Kidney epithelial cell (primary cell): ENCODE data around the gene EMC1. TPM values are rescaled to one million over a fixed set of nuclear protein-coding genes. Genes with fewer than 3 reads are reported as not detected.
"Not testable (repeated sequence)": the region's sequence is repeated elsewhere in the genome, so short reads cannot be mapped to it uniquely, and the experiment has no call there.

Experiments
- DNase-seq: peaks from one replicate; pipeline ENCODE4 v3.0.0-alpha.2; 2010; ENCODE audit warnings: low read depth
- H3K27me3 ChIP-seq: 2 replicates; pipeline ENCODE4 v1.6.0; 2011; ENCODE audit warnings: low read length; ENCODE audit not compliant: control insufficient read depth, insufficient read depth
- H3K36me3 ChIP-seq: 2 replicates; pipeline ENCODE4 v1.5.1; 2011; ENCODE audit warnings: low read length; ENCODE audit not compliant: control insufficient read depth, insufficient read depth
- H3K4me3 ChIP-seq: 2 replicates; pipeline ENCODE4 v1.5.1; 2011; ENCODE audit warnings: low read depth, mild to moderate bottlenecking, control low read depth, low read length
- total RNA-seq: library from RNA; depleted of rRNA; stranded (reverse); fragments of >200 nt; gene quantifications from 2 replicates; pipeline ENCODE4 v1.2.3, GENCODE V29; 2015
- TF ChIP-seq, protein P1 (sequence below): IDR thresholded peaks from 2 replicates; pipeline ENCODE4 v1.5.1; 2011; ENCODE audit warnings: mild to moderate bottlenecking, moderate library complexity, low read length, control low read depth, inconsistent platforms; ENCODE audit not compliant: insufficient read depth, poor library complexity, severe bottlenecking

The EMC1 gene
- 64.5 and 79.1 TPM in 2 replicates for total RNA-seq

DNA sequence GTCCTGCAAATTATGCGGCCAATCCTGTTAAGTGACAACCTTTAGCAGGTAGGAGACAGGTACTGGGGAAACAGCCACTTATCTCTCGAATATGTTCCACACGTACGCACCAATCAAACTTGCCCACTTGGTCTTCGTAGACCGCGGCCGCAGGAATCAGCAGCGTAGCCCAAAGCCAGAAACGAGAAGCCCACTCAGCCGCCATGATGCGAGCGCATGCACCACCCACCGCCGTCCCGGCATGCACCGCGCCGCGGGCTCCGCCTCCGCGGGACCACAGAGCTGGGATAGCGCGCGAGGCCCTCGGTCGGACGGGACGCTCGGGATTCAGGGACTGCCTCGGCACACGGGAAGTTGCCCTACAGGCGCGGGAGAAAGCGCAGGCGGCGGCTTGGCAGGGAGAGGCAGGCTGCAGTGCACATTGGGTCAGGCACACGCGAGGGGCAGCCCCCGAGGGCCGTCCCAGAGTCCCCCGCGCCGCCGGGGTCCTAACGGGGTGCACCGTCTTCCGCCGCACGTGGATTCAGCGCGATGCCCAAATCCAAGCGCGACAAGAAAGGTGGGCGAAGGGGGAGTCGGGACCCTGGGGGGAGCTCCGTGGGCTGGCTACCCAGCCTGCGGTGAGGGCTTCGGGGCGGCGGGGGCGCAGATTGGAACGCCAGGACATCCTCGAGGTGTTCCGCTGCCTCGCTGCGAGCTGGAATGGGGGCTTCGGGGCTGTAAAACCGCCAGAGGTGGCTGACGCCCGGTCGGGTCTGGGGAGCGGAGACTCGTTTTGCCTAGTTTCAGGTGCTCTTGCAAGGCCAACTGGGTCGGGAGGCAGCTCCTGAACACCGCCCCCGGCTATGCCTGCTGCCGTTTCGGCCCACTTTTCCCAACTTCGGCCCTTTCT, at the start of gene EMC1, which contains the start of gene MRTO4:
EMC1 (minus strand) TSS at position 220 of the 892 bp plus-strand sequence; CDS start at position 205, 15 bp downstream.
MRTO4 (plus strand) TSS at position 501 of the 892 bp plus-strand sequence; CDS start at position 532, 31 bp downstream.
- H3K27me3 ChIP-seq, result no peaks in the 10 kb centered on the region
- no peak for DNase-seq
- TF ChIP-seq, protein P1, sequence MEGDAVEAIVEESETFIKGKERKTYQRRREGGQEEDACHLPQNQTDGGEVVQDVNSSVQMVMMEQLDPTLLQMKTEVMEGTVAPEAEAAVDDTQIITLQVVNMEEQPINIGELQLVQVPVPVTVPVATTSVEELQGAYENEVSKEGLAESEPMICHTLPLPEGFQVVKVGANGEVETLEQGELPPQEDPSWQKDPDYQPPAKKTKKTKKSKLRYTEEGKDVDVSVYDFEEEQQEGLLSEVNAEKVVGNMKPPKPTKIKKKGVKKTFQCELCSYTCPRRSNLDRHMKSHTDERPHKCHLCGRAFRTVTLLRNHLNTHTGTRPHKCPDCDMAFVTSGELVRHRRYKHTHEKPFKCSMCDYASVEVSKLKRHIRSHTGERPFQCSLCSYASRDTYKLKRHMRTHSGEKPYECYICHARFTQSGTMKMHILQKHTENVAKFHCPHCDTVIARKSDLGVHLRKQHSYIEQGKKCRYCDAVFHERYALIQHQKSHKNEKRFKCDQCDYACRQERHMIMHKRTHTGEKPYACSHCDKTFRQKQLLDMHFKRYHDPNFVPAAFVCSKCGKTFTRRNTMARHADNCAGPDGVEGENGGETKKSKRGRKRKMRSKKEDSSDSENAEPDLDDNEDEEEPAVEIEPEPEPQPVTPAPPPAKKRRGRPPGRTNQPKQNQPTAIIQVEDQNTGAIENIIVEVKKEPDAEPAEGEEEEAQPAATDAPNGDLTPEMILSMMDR, result no peak
- H3K36me3 ChIP-seq, result no peaks in the 10 kb centered on the region
- H3K4me3 ChIP-seq, result peak within 1 kb of the TSS; percentile 85

DNA sequence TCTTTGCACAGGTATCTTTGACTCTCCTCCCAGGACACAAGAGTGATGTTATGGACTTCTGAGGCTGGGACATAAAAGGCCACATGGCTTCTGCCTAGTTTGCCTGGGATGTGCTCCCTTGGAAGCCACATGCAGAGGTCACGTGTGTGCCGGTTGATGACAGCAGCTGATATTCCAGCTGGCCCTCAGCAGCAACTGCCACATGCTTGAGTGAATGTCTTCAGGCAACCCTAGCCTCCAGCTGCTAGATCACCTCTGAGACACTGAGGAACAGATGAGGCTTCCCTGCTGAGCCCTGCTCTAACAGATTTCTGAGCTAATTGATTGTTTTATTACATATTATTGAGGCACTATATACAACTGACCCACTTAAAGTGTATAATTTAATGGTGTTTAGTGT, 48.9 kb upstream of the EMC1 start:
- Histone ChIP-seq H3K4me3 (no peak overlapping the region), H3K27me3 (no peaks in the 10 kb centered on the region), H3K36me3 (no peaks in the 10 kb centered on the region)
- TF ChIP-seq, protein P1, result no peak
- no peak for DNase-seq

DNA sequence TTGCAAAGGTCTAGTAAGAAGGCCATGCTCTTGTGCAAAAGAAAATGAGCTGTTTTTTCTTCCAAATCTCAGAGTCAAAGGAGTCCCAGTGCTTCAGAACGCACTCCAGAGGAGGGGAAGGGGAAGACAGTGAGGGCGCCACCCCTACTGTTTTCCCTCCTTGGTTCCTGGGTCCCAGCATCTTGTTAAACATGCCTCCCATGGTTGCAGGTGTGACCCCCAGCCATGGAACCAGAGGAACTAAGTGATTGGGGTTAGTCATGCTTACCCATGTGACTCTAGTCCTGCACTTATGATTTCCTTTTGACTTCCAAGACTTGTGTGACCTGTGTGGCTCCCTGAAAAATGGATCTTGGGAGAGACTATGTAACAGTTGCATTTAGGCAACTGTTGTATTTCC, 43.3 kb upstream of the EMC1 start:
- DNase-seq, result no peak
- TF ChIP-seq, protein P1, result no peak

DNA sequence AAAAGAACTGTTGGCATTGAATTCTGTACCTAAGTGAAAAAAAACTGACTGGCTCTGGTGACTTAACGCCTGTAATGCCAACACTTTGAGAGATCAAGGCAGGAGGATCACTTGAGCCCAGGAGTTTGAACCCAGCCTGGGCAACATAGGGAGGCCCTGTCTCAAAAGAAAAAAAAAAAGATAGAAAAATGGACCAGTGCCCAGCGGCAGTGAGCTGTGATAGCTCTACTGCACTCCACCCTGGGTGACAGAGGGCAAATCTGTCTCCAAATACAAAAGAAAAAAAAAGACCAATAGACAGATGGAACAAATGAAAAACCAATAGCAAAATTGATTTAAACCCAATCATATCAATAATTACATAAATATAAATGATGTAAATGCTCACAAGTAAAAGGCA, 37.9 kb upstream of the EMC1 start:
- Histone ChIP-seq H3K4me3 (no peak overlapping the region), H3K27me3 (peaks cover 4% of the 10 kb centered on the region)
- TF ChIP-seq, protein P1, result no peak

More for the DNA sequence above, 43.3 kb upstream of the EMC1 start:
- no peaks in the 10 kb centered on the region for H3K27me3 ChIP-seq
- H3K4me3 ChIP-seq, result no peak overlapping the region
- no peaks in the 10 kb centered on the region for H3K36me3 ChIP-seq

DNA sequence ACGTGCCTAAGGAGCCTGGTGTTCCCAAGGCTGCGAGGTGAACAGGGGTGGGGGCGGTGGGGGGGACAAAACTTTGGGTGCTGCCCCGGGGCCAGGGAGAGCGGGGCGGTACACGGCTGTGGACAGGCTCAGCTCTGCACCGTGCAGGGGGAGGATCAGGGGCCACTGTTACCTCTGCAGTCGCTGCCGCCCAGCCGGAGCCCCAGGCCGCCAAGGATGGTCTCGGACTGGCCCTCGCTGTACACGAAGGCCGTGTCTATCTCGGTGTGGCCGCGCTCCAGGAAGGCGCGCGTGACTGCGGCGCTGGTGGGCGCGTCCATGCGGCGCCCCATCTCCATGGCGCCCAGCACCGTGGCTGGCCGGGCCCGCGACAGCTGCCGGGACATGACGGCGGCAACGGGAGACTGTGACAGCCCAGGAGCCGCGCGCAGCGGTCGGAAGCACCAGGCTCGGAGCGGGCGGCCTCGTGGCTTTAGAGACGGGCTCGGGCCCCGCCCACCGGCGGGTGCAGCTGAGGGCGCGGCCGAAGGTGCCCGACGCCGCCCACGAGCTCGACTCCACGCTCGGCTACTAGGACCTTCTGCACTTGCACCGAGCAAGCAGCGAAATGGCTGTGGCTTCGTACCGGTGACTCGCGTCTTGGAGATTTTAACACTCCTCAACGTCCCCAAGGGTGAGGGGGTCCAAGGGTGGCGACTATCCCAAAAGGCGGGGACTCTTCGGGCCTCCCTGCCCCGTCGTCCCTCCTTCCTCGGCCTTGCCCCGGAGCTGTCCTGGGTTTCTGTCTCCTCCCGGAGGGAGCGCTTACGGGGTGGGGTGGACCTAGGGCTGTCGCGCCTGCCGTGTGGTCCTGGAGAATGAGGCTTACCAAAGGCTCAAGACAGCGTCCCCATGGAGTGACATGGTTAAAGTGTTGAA, 37.3 kb upstream of the EMC1 start, which contains the start of gene AKR7A3:
AKR7A3 (minus strand) TSS at position 447 of the 918 bp plus-strand sequence; CDS start at position 386, 61 bp downstream.
- H3K4me3 ChIP-seq, result peak within 1 kb of the TSS; percentile 36
- DNase-seq, H3K36me3 ChIP-seq, H3K27me3 ChIP-seq: not testable (repeated sequence)

More for the DNA sequence above, 37.9 kb upstream of the EMC1 start:
- no peak for DNase-seq
- H3K36me3 ChIP-seq, result no peaks in the 10 kb centered on the region
